ENCODE measurements around the gene EEF1G. TPM values are rescaled to one million over a fixed set of nuclear protein-coding genes. Genes with fewer than 3 reads are reported as not detected.
A peak's percentile ranks its signal among the peaks of the same experiment; 100 is the strongest.

The EEF1G gene
- total RNA-seq, 1 donor from 2014 or later = 735 TPM

- intact Hi-C loops (cut with DNase I) = no loop called here
- DNase-seq (ENCODE audit: low spot score) = no peak
Measured at GRCh38 chr11:62605467-62605866, 31.8 kb upstream of the EEF1G start.

GRCh38 chr11:62604460-62605120 is 30.9 kb upstream of the EEF1G start:
- intact Hi-C loops (cut with DNase I) = no loop called here
- DNase-seq (ENCODE audit: low spot score) = no peak

GRCh38 chr11:62603776-62604299 is 30.1 kb upstream of the EEF1G start:
- intact Hi-C loops (cut with DNase I) = no loop called here
- DNase-seq (ENCODE audit: low spot score) = no peak

GRCh38 chr11:62603072-62603408 is 29.3 kb upstream of the EEF1G start:
- intact Hi-C loops (cut with DNase I) = no loop called here

GRCh38 chr11:62602141-62603071 is 28.7 kb upstream of the EEF1G start:
- DNase-seq (ENCODE audit: low spot score) = peak; percentile 81
- intact Hi-C loops (cut with DNase I) = no loop called here

More at GRCh38 chr11:62603072-62603408, 29.3 kb upstream of the EEF1G start:
- DNase-seq (ENCODE audit: low spot score) = no peak

- intact Hi-C loops (cut with DNase I) = no loop called here
Measured at GRCh38 chr11:62601372-62602140, 27.9 kb upstream of the EEF1G start, which contains the start of gene MTA2. Gene MTA2 (minus strand): TSS chr11:62601865. CDS start chr11:62601450, 415 bp downstream.

GRCh38 chr11:62601122-62601371 is 27.4 kb upstream of the EEF1G start:
- peak; percentile 83 for DNase-seq (ENCODE audit: low spot score)

More at GRCh38 chr11:62601372-62602140, 27.9 kb upstream of the EEF1G start, which contains the start of gene MTA2:
- DNase-seq (ENCODE audit: low spot score) = peak; percentile 98

GRCh38 chr11:62600367-62601121 is 26.9 kb upstream of the EEF1G start:
- no peak for DNase-seq (ENCODE audit: low spot score)
- intact Hi-C loops (cut with DNase I) = no loop called here

More at GRCh38 chr11:62601122-62601371, 27.4 kb upstream of the EEF1G start:
- intact Hi-C loops (cut with DNase I) = no loop called here

- no peak for DNase-seq (ENCODE audit: low spot score)
- intact Hi-C loops (cut with DNase I) = no loop called here
Measured at GRCh38 chr11:62599901-62600300, 26.2 kb upstream of the EEF1G start.

GRCh38 chr11:62599069-62599696 is 25.5 kb upstream of the EEF1G start:
- intact Hi-C loops (cut with DNase I) = no loop called here
- peak; percentile 94 for DNase-seq (ENCODE audit: low spot score)

GRCh38 chr11:62595124-62595523 is 21.4 kb upstream of the EEF1G start:
- no peak for DNase-seq (ENCODE audit: low spot score)

GRCh38 chr11:62593434-62594044 is 19.8 kb upstream of the EEF1G start:
- intact Hi-C loops (cut with DNase I) = no loop called here

More at GRCh38 chr11:62595124-62595523, 21.4 kb upstream of the EEF1G start:
- intact Hi-C loops (cut with DNase I) = no loop called here

GRCh38 chr11:62592989-62593421 is 19.3 kb upstream of the EEF1G start:
- intact Hi-C loops (cut with DNase I) = no loop called here
- DNase-seq (ENCODE audit: low spot score) = no peak

More at GRCh38 chr11:62593434-62594044, 19.8 kb upstream of the EEF1G start:
- peak; percentile 83 for DNase-seq (ENCODE audit: low spot score)

- DNase-seq (ENCODE audit: low spot score) = no peak
- intact Hi-C loops (cut with DNase I) = no loop called here
Measured at GRCh38 chr11:62592146-62592815, 18.6 kb upstream of the EEF1G start.

- intact Hi-C loops (cut with DNase I) = no loop called here
- DNase-seq (ENCODE audit: low spot score) = peak; percentile 96
Measured at GRCh38 chr11:62591448-62592145, 17.9 kb upstream of the EEF1G start, which contains the start of gene TUT1. Gene TUT1 (minus strand): TSS chr11:62591523. CDS start chr11:62591485, 38 bp downstream.

- intact Hi-C loops (cut with DNase I) = no loop called here
Measured at GRCh38 chr11:62588966-62589637, 15.4 kb upstream of the EEF1G start.

More at GRCh38 chr11:62588966-62589637, 15.4 kb upstream of the EEF1G start:
- no peak for DNase-seq (ENCODE audit: low spot score)

All from cardiac septum (tissue), 1 donor.